Stimulated activated CD4-positive, alpha-beta T cell treated with anti-CD3 and anti-CD28 coated beads, Interleukin-4, amount 100 ng/mL, for 4 hours (primary cell): ENCODE data around the gene FOXD4L3.
"Not testable (repeated sequence)": the region's sequence is repeated elsewhere in the genome, so short reads cannot be mapped to it uniquely, and the experiment has no call there.

Experiments used
- DNase-seq, 2 experiments: peaks; one replicate each; pipeline ENCODE4 v3.0.0-alpha.2; 2020

The FOXD4L3 gene

GRCh38 chr9:68302567-68302966 is at the start of gene FOXD4L3:
FOXD4L3 (plus strand) TSS chr9:68302867; CDS start chr9:68302952, 85 bp downstream.
- DNase-seq, result not testable (repeated sequence)

- not testable (repeated sequence) for DNase-seq
These were observed 21.6 kb upstream of the FOXD4L3 start for GRCh38 chr9:68281041-68281440.

GRCh38 chr9:68303771-68304170 is 1.1 kb downstream of the FOXD4L3 start:
- not testable (repeated sequence) for DNase-seq

- not testable (repeated sequence) for DNase-seq
These were observed 1.5 kb downstream of the FOXD4L3 start for GRCh38 chr9:68304212-68304611.

GRCh38 chr9:68304777-68305176 is 2.1 kb downstream of the FOXD4L3 start:
- DNase-seq, result not testable (repeated sequence)

GRCh38 chr9:68305680-68306285 is 3.1 kb downstream of the FOXD4L3 start:
- not testable (repeated sequence) for DNase-seq

- not testable (repeated sequence) for DNase-seq
These were observed 3.8 kb downstream of the FOXD4L3 start for GRCh38 chr9:68306391-68306964.

- not testable (repeated sequence) for DNase-seq
These were observed 4.5 kb downstream of the FOXD4L3 start for GRCh38 chr9:68307127-68307526.

GRCh38 chr9:68307654-68308053 is 5.0 kb downstream of the FOXD4L3 start:
- not testable (repeated sequence) for DNase-seq

- not testable (repeated sequence) for DNase-seq
These were observed 8.5 kb downstream of the FOXD4L3 start for GRCh38 chr9:68311208-68311607.

GRCh38 chr9:68318209-68318608 is 15.5 kb downstream of the FOXD4L3 start:
- not testable (repeated sequence) for DNase-seq

GRCh38 chr9:68323749-68324148 is 21.1 kb downstream of the FOXD4L3 start:
- not testable (repeated sequence) for DNase-seq

- DNase-seq, result not testable (repeated sequence)
These were observed 21.9 kb downstream of the FOXD4L3 start for GRCh38 chr9:68324518-68324917.

GRCh38 chr9:68329106-68329505 is 26.4 kb downstream of the FOXD4L3 start:
- DNase-seq, result not testable (repeated sequence)

- not testable (repeated sequence) for DNase-seq
These were observed 28.0 kb downstream of the FOXD4L3 start for GRCh38 chr9:68330531-68331173.

GRCh38 chr9:68332122-68332521 is 29.5 kb downstream of the FOXD4L3 start:
- not testable (repeated sequence) for DNase-seq

- DNase-seq, result not testable (repeated sequence)
These were observed 33.3 kb downstream of the FOXD4L3 start for GRCh38 chr9:68335935-68336334.

GRCh38 chr9:68336639-68337339 is 34.1 kb downstream of the FOXD4L3 start:
- not testable (repeated sequence) for DNase-seq

- not testable (repeated sequence) for DNase-seq
These were observed 35.3 kb downstream of the FOXD4L3 start for GRCh38 chr9:68338000-68338399.

- not testable (repeated sequence) for DNase-seq
These were observed 39.8 kb downstream of the FOXD4L3 start for GRCh38 chr9:68342265-68343025.

GRCh38 chr9:68343242-68343641 is 40.6 kb downstream of the FOXD4L3 start:
- not testable (repeated sequence) for DNase-seq

GRCh38 chr9:68343992-68344391 is 41.3 kb downstream of the FOXD4L3 start:
- not testable (repeated sequence) for DNase-seq
